T-helper 17 cell (primary cell): ENCODE data around the gene FAM50B. TPM values are rescaled to one million over a fixed set of nuclear protein-coding genes. Genes with fewer than 3 reads are reported as not detected.
A peak's percentile ranks its signal among the peaks of the same experiment; 100 is the strongest.
"Not testable (repeated sequence)": the region's sequence is repeated elsewhere in the genome, so short reads cannot be mapped to it uniquely, and the experiment has no call there.

Source experiments
- ATAC-seq: fragments of 150-1000 bp; cut with Tn5 transposase; 2 replicates; pipeline ENCODE4 v1.10.0; 2021; ENCODE audit warnings: mild to moderate bottlenecking, moderate library complexity
- DNase-seq, 3 donors: peaks; one replicate each; pipeline versions ENCODE4 v3.0.0 to v3.0.0-alpha.2; 2020 to 2021
- H3K9me3 ChIP-seq: one replicate; pipeline ENCODE4 v1.7.0; 2013; ENCODE audit warnings: low read length, mild to moderate bottlenecking; ENCODE audit not compliant: control insufficient read depth, poor library complexity, severe bottlenecking
- H3K27ac Mint-ChIP-seq: one replicate; pipeline ENCODE4 v1.8.0; 2022; ENCODE audit warnings: mild to moderate bottlenecking, moderate library complexity, mixed read lengths
- H3K27me3 Mint-ChIP-seq: one replicate; pipeline ENCODE4 v1.8.0; 2022; ENCODE audit warnings: mixed read lengths
- H3K36me3 Mint-ChIP-seq: one replicate; pipeline ENCODE4 v1.8.0; 2022; ENCODE audit warnings: low read depth, mixed read lengths
- H3K4me1 Mint-ChIP-seq: one replicate; pipeline ENCODE4 v1.8.0; 2022; ENCODE audit warnings: mild to moderate bottlenecking, mixed read lengths
- H3K4me3 Mint-ChIP-seq: one replicate; pipeline ENCODE4 v1.8.0; 2022; ENCODE audit warnings: mild to moderate bottlenecking, moderate library complexity, mixed read lengths
- total RNA-seq, 4 donors: library from RNA in 2 of 4; stranded (reverse) in 2 of 4; gene quantifications; one replicate each; pipeline ENCODE4 v1.2.3 and lab custom pipeline; 2022 to 2026

The FAM50B gene
- total RNA-seq, 2 donors from 2014 or later: 5.0 to 5.1 TPM

DNA sequence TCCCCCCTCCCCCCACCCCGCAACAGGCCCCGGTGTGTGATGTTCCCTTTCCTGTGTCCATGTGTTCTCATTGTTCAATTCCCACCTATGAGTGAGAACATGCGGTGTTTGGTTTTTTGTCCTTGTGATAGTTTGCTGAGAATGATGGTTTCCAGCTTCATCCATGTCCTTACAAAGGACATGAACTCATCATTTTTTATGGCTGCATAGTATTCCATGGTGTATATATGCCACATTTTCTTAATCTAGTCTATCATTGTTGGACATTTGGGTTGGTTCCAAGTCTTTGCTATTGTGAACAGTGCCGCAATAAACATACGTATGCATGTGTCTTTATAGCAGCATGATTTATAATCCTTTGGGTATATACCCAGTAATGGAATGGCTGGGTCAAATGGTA is 14.1 kb downstream of the FAM50B start:
- ATAC-seq, H3K27ac Mint-ChIP-seq, H3K9me3 ChIP-seq, H3K4me3 Mint-ChIP-seq, DNase-seq, H3K27me3 Mint-ChIP-seq, H3K36me3 Mint-ChIP-seq: not testable (repeated sequence)
- peaks cover 10% of the 10 kb centered on the region for H3K4me1 Mint-ChIP-seq

DNA sequence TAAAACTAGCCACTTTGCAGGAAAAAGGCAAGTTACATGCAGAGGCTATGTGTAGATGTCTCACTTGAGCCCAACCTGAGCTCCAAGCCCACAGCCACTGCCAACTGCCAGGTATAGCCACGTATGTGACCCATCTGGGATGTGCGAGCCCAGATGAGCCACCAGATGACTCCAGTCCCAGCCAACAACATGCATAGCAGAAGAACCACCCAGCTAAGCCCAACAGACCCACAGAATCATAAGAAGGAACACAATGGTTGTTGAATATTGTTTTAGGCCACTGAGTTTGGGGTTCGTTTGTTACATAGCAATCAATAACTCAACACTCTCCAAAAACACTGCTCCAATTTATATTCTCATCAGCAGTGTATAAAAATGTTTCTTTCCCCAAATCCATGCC is 16.3 kb downstream of the FAM50B start:
- peaks cover 2% of the 10 kb centered on the region for H3K36me3 Mint-ChIP-seq
- ATAC-seq: no peak

DNA sequence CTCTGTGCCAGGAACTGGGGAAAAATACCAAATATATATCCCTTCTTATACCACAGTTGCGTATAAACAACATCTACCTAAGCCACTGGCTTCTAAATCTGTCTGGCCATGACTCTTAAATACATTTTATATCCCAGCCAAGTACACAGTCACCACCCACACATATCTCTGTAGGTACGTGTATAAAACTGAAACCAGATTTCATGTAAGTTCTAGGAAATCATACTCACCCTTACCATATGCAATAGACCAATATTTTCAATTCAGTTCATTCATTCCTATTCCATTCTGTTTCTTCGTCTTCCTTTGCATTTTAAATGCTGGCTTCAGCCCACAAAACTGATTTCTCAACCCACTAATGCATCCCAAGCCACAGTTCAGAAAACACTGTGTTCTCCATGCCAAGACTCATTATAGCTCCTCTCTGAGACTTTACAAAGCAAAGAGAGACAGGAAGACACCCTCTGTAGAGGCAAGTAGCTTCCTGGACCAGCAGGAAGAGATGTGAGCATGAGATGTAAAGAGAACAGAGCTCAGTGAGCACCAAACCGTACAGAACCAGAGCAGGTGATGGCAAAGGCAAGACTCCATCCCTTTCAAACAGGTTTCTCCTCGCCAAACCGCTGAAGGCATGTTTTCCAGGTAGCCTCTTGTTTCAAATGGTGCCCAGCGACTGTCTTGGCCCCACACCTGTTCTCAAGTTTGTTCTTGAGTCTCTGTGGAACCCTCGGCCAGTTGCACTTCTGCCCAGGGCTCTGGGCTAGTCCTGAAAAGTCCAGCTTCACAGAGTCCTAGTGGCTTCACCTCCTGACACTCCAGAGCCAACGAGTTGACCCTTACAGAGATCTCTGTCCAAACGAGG is 18.7 kb downstream of the FAM50B start:
- Mint-ChIP-seq H3K27ac (peak overlapping the region; percentile 93), H3K36me3 (peaks cover 2% of the 10 kb centered on the region), H3K27me3 (no peaks in the 10 kb centered on the region), H3K4me1 (peaks cover 32% of the 10 kb centered on the region), H3K4me3 (peak overlapping the region; percentile 86)
- ATAC-seq (peak; percentile 54), DNase-seq (no peak)
- H3K9me3 ChIP-seq: no peaks in the 10 kb centered on the region

More for the DNA sequence above, 16.3 kb downstream of the FAM50B start:
- H3K4me3 Mint-ChIP-seq: no peak overlapping the region
- peaks cover 30% of the 10 kb centered on the region for H3K4me1 Mint-ChIP-seq
- H3K27me3 Mint-ChIP-seq: no peaks in the 10 kb centered on the region
- DNase-seq: no peak
- H3K27ac Mint-ChIP-seq: no peak overlapping the region
- no peaks in the 10 kb centered on the region for H3K9me3 ChIP-seq

DNA sequence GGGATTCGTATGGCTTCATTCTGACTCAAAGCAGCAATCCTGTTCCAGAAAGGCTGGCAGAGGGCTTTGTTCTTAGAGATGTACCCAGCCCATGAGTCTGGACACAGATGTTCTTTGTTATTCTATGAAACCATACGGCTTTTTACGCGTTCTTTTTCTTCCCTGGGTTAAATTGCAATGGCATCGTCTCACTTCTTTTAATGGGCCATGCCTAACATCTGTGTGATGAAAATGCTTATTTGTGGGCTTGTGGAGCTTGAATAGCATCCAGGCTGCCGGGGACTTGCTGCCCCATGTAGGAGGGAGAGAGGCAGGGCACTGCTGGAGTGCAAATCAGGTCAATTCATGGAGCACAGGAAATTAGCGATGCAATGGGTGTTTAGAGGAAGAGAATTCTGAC is 19.4 kb downstream of the FAM50B start:
- Mint-ChIP-seq H3K4me1 (peaks cover 32% of the 10 kb centered on the region), H3K27me3 (no peaks in the 10 kb centered on the region), H3K27ac (peak overlapping the region; percentile 93), H3K4me3 (peak overlapping the region; percentile 31), H3K36me3 (peaks cover 2% of the 10 kb centered on the region)
- ATAC-seq (no peak), DNase-seq (no peak)
- H3K9me3 ChIP-seq: no peaks in the 10 kb centered on the region

DNA sequence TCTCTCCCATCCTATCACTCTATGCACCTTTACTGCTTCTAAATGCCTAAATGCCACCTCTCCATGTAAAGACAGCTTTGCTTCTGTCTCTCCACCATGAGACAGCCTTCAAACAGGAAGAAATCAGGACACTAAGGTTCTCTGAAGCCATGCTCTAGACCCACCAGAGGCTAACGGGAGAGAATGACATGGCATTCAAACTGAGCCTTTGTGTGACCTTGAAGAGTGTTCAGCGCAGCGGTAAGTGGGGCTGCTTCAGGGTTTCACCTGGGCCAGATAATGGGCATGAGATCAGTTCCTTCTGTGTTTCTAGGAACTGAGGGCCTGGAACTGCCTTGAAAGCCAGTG is 20.1 kb downstream of the FAM50B start:
- H3K4me3 Mint-ChIP-seq: peak overlapping the region; percentile 86
- no peak for ATAC-seq
- H3K9me3 ChIP-seq: no peaks in the 10 kb centered on the region
- H3K27ac Mint-ChIP-seq: peak overlapping the region; percentile 93
- H3K27me3 Mint-ChIP-seq: no peaks in the 10 kb centered on the region
- peaks cover 32% of the 10 kb centered on the region for H3K4me1 Mint-ChIP-seq
- peaks cover 2% of the 10 kb centered on the region for H3K36me3 Mint-ChIP-seq
- DNase-seq: no peak

DNA sequence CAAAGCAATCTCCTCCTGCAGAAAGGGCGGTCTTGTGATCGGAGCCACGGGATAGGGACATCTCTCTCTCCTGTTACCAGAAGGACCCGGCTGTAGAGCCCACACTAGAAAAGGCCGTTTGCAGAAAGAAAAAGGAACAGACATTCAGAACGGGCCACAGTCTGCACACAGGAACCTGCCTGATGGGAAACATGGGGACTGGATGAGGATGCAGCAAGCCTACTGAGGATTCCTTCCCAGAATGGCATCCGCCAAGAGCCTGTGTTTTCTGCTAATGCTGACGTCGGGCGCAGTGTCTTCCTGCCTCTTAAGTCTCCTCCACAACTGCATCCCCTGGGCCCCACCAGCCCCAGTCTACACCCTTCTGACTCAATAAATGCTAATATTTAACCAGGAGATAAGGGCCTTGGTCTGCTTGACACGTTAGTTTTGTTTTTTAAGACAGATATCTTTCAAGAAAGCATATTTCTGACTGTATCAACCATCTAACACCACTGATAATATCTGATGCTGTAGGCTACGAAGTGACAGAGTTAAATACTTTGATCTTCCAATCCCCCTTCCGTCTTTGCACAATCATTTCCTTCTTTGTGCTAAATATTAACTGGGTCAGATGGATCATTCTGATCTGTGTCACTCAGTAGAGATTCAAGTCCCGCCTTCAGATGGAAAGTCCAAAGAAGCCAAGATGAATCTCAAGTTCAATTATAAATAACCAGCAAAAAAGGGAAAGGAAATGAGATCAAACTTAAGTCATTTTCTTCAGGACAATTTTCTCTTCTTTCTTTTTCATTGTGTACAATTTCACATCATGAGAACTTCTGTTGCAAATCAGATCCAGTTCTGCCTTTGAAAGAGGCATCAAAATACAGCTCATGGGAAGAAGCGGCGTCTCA is 20.7 kb downstream of the FAM50B start:
- DNase-seq (no peak), ATAC-seq (peak; percentile 82)
- Mint-ChIP-seq H3K36me3 (peaks cover 2% of the 10 kb centered on the region), H3K4me1 (peaks cover 32% of the 10 kb centered on the region), H3K27ac (peak overlapping the region; percentile 93), H3K4me3 (peak overlapping the region; percentile 86), H3K27me3 (no peaks in the 10 kb centered on the region)
- H3K9me3 ChIP-seq: no peaks in the 10 kb centered on the region

DNA sequence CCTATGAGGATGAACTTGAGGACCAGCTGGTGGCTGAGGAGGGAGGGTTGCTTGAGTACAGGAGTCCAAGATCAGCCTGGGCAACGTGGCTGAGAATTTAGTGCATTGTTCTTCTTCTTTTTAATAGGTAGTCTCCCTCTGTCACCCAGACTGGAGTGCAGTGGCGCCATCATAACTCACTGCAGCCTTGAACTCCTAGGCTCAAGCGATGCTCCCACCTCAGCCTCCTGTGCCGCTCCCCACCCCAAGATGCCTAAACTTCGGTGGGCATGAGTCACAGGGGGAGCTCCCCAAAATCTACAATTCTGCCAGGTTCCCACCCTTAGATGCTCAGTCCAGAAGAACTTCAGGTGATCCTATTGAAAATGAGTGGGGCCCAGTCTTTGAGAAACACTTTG is 21.4 kb downstream of the FAM50B start:
- peaks cover 32% of the 10 kb centered on the region for H3K4me1 Mint-ChIP-seq
- H3K9me3 ChIP-seq: no peaks in the 10 kb centered on the region
- peak overlapping the region; percentile 86 for H3K4me3 Mint-ChIP-seq
- no peak for DNase-seq
- H3K36me3 Mint-ChIP-seq: peaks cover 2% of the 10 kb centered on the region
- ATAC-seq: no peak
- H3K27me3 Mint-ChIP-seq: no peaks in the 10 kb centered on the region
- peak overlapping the region; percentile 93 for H3K27ac Mint-ChIP-seq

DNA sequence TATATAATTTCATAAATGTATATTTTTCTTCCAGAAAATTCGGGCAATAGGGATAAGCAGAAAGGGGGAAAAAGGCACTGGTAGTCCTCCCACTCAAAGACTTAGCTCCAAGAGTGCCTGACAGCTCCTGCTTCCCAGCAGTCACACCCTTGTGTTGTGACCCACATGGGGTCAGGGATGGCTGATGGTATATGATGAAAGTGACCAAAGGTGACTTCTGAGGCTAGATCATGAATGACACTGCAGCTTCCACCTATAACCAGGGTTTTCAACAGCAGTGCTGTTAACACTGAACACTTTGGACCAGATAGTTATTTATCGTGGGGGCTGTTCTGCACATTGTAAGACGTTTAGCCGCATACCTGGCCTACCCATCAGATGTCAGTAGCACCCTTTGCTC is 22.3 kb downstream of the FAM50B start:
- DNase-seq (no peak), ATAC-seq (no peak)
- H3K27ac Mint-ChIP-seq: no peak overlapping the region
- H3K4me1 Mint-ChIP-seq: peaks cover 32% of the 10 kb centered on the region
- no peaks in the 10 kb centered on the region for H3K27me3 Mint-ChIP-seq
- H3K36me3 Mint-ChIP-seq: peaks cover 2% of the 10 kb centered on the region
- H3K4me3 Mint-ChIP-seq: no peak overlapping the region
- no peaks in the 10 kb centered on the region for H3K9me3 ChIP-seq

DNA sequence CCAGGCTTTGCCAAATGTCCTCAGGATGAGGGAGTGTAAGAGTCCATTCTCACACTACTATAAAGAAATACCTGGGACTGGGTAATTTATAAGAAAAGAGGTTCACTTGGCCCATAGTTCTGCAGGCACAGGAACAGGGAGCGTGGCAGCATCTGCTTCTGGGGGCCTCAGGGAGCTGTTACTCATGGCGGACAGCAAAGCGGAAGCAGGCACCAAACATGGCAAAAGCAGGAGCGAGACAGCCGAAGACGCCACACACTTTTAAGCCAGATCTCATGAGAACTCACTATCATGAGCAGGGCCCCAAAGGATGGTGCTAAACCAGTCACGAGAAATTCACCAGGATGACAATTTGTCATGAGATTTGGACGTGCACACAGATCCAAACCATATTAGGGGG is 22.8 kb downstream of the FAM50B start:
- H3K4me3 Mint-ChIP-seq: no peak overlapping the region
- ATAC-seq (no peak), DNase-seq (no peak)
- no peaks in the 10 kb centered on the region for H3K27me3 Mint-ChIP-seq
- peaks cover 2% of the 10 kb centered on the region for H3K36me3 Mint-ChIP-seq
- H3K27ac Mint-ChIP-seq: no peak overlapping the region
- H3K4me1 Mint-ChIP-seq: peaks cover 32% of the 10 kb centered on the region
- no peaks in the 10 kb centered on the region for H3K9me3 ChIP-seq

DNA sequence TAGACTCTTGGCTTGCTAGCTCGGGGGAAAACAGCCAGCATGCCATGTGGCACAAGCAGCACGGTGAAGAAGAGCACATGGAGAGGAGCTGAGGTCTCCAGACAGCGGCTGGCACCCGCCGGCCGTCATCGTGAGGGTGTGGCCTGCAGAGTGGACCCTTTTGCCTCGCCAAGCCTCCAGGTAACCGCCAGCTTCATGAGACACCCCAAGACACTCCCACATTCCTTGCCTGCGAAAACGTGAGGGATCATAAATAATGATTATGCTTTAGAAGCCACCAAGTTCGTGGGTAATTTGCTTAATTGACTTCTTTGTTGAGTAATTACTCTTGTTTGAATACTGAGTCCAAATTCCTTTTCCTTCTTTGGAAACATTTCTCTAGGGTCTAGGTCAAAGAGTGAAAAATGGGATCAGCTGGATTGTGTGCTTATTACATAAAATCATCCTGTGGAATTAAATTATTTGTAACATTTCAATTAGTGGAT is 23.2 kb downstream of the FAM50B start:
- Mint-ChIP-seq H3K4me3 (no peak overlapping the region), H3K27me3 (no peaks in the 10 kb centered on the region), H3K4me1 (peaks cover 31% of the 10 kb centered on the region), H3K27ac (no peak overlapping the region), H3K36me3 (peaks cover 2% of the 10 kb centered on the region)
- DNase-seq: no peak
- no peak for ATAC-seq
- no peaks in the 10 kb centered on the region for H3K9me3 ChIP-seq

DNA sequence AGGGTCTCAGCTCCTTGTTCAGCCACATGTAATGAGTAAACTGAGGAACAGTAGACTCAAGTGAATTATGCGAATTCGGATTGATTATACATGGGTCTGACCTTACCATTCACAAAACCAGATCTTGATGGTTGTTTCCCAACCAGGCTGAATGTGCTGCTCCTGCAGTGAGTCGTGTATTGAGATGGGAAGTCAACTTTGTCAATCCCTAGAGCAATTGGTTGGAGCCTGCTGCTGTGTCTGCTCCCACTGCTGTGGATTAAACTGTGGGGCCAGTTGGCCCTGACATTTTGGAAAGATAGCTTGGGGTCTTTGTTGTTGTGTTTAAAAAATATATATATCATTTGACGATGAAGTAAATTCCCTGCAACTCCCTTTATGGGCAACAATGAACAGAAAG is 23.9 kb downstream of the FAM50B start:
- Mint-ChIP-seq H3K27ac (no peak overlapping the region), H3K36me3 (no peaks in the 10 kb centered on the region), H3K4me3 (no peak overlapping the region), H3K4me1 (peaks cover 29% of the 10 kb centered on the region), H3K27me3 (no peaks in the 10 kb centered on the region)
- H3K9me3 ChIP-seq: no peaks in the 10 kb centered on the region
- ATAC-seq: no peak
- DNase-seq: no peak

DNA sequence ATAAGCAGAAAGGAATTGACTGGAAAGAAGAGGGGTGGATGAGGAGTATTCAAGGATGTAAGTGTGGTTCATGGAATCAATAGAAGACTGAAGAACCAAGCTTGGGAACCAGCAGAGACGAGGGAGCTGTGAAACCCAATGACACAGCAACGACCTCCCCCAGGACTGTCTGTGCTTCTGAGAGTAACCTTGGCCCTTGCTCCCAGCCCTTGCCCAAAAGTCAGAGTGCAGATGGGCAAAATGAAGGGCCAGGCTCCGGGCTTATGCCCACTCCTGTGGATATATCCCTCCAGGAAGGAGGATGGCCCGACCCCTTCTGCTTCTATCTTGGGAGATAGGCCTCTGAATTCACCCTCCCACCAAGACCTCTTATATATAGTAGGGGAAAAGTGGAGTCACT is 24.9 kb downstream of the FAM50B start:
- Mint-ChIP-seq H3K27ac (no peak overlapping the region), H3K36me3 (no peaks in the 10 kb centered on the region), H3K4me3 (no peak overlapping the region), H3K4me1 (peaks cover 24% of the 10 kb centered on the region), H3K27me3 (no peaks in the 10 kb centered on the region)
- no peaks in the 10 kb centered on the region for H3K9me3 ChIP-seq
- DNase-seq: no peak
- ATAC-seq: no peak

DNA sequence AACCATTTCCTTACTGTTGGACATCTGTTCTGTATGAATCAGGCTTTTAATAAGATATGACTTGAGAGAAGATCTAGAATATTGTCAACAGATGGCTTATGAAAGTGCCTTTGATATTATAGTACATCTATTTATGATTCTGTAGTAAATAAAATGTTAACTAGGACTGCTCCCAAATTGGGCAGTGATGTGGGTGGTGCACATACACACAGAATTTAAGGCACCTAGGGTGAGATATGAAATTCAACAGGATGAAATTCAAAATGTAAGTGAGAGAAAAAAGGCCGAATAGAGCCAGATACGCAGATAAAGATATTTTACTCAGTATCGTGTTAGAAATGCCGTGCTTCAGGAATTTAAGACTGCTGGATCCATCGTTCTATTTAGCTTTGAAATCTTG is 26.3 kb downstream of the FAM50B start:
- no peak overlapping the region for H3K4me3 Mint-ChIP-seq
- H3K4me1 Mint-ChIP-seq: peaks cover 10% of the 10 kb centered on the region
- H3K27ac Mint-ChIP-seq: no peak overlapping the region
- H3K9me3 ChIP-seq: no peaks in the 10 kb centered on the region
- no peak for DNase-seq
- no peaks in the 10 kb centered on the region for H3K36me3 Mint-ChIP-seq
- no peak for ATAC-seq
- no peaks in the 10 kb centered on the region for H3K27me3 Mint-ChIP-seq
